ENCODE data around the gene PHF1.

PHF1 gene

DNA sequence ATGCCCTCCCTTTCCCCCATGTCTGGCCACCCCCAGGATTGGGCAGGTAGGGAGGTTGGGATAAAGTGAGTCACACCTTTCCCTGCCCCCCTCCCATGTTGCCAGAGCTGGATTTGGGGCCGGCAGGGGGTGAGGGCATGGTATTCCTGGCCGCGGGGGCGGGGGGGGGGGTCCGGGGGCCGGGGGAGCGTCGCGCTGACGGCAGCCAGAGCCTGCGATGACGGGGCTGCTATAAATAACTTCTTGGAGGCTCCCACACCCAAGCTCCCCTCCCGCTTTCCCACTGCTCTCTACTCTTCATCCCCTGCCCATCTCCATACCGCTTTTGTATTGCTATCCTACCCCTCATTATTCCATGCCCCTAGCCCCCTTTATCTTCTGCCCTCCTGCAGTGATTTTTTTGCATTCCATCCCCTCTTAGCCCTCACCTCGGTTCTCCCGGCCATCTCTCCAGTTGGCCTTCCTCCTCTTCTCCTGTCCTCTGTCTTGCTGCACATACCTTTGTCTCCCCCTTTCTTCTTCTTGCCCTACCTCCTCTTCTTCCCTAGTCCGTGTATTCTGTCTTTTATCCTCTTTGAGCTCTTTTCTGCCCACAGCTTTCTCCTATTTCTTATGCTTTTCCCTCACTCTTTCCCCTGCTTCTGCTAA lies 22.9 kb downstream of the PHF1 start:
- no peak for DNase-seq

DNA sequence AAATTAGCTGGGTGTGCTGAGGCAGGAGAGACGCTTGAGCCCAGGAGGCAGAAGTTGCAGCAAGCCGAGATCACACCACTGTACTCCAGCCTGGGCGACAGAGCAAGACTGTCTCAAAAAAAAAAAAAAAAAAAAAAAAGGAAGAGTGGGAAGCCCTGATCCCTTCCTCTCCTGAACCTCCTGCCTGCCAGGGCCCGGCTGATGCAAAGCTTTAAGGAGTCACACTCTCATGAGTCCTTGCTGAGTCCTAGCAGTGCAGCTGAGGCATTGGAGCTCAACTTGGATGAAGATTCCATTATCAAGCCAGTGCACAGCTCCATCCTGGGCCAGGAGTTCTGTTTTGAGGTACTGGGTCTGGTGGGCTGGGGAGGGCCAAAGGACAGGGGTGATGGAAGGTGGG lies 24.1 kb downstream of the PHF1 start:
- DNase-seq = no peak

DNA sequence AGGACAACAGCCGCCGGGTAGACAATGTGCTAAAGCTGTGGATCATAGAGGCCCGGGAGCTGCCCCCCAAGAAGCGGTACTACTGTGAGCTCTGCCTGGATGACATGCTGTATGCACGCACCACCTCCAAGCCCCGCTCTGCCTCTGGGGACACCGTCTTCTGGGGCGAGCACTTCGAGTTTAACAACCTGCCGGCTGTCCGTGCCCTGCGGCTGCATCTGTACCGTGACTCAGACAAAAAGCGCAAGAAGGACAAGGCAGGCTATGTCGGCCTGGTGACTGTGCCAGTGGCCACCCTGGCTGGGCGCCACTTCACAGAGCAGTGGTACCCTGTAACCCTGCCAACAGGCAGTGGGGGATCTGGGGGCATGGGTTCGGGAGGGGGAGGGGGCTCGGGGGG lies 26.9 kb downstream of the PHF1 start:
- DNase-seq = no peak

DNA sequence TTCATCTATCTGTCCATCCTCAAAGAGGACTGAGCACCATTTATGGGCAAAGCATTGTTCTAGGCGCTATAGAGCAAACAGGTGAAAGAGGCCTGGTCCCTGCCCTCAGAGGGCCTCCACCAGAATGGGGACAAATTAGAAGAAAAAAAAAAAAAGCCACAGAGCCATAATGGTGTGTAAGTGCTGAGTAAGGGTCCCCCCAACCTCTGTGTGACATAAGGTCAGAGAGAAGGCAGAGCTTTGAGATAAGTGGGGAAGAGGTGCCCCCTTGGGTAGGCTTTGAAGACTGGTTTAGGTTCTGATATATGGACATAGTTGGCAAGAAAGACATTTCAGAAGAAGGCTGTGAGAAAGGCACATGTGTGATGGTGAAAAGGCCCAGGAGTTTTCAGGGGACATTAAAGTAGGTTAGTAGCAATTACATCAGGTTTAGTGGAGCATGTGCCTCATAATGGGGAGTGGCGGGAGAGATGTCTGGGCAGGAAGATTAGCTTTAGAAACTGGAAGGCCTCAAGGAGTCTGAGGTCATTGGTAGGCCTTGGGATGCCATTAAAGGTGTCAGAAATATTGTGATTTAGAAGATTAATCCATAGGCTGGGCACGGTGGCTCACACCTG lies 28.3 kb downstream of the PHF1 start:
- no peak for DNase-seq

DNA sequence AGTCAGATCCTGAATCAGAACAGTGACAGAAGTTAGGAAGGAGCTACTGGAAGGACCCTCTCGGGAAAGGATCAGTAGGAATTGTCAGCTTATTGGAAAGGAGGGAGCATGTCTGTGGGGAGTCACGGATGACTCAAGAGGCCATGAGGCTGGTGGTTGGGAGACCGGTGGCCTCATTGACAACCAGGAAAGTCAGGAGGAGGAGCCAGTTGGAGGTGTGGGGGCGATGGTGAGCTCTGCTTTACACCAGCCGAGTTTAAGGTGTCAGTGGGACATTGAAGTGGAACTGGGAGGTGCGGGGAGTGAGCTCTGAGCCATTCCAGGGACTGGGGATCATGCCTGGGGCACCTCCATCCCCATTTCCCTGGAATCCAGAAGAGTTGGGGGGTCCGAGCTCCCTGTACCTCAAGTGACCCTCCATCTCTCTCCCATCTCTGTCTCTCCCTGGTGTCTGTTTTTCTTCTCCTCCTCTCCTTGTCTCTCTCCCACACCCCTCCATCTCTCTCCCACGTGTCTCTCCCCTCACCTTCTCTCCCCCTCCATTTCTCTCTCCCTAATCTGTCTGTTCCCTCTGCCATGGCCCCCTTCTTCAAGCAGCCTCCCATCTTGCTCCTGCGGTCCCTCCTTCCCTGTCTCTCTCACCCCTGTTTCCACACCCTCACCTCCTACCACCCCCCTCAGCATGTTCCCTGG lies 29.3 kb downstream of the PHF1 start:
- no peak for DNase-seq

DNA sequence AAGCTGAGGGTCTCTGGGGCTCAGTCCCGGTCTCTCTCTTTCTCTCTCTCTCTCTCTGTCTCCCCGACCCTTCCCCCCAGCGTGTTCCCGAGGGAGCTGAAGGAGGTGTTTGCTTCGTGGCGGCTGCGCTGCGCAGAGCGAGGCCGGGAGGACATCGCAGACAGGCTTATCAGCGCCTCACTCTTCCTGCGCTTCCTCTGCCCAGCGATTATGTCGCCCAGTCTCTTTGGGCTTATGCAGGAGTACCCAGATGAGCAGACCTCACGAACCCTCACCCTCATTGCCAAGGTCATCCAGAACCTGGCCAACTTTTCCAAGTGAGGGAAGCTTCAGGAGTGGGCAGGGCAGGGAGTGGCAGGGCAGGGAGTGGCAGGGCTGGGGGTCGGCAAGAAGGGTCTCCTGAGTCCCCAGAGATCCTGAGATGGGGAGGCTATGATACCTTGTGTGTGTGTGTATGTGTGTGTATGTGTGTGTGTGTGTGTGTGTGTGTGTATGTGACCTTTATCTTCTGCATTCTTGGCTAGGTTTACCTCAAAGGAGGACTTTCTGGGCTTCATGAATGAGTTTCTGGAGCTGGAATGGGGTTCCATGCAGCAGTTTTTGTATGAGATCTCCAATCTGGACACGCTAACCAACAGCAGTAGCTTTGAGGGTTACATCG lies 30.0 kb downstream of the PHF1 start:
- DNase-seq = no peak

DNA sequence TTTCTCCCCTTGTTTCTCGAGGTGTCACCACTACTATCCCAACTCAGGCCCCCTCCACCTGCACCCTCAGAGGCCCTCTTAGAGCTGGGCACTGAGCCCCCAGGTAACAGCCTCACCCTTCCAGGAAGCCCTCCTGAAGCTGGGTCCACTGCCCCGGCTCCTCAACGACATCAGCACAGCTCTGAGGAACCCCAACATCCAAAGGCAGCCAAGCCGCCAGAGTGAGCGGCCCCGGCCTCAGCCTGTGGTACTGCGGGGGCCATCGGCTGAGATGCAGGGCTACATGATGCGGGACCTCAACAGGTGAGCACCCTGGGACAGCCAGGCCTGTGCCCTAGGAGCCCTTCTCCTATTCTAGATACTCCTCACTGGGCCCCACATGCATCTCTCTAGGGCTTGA lies 30.6 kb downstream of the PHF1 start:
- DNase-seq = no peak

DNA sequence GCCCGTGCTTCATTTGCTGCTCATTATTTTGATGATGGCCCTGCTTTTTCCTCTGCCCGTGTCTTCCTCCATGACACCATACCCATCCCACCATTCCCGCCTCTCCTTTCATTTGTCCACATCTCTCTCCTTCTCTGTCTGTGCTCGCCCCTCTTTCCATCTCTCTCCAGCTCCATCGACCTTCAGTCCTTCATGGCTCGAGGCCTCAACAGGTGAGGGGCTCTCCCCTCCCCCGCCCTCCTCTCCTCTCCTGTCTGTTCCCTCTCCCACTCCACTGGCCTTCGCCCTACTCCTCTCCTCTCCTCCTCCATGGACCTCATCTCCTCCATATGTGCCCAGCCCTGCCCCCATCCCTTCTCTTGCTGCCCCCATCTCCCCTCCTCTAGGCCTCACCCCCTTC lies 31.5 kb downstream of the PHF1 start:
- DNase-seq = no peak

DNA sequence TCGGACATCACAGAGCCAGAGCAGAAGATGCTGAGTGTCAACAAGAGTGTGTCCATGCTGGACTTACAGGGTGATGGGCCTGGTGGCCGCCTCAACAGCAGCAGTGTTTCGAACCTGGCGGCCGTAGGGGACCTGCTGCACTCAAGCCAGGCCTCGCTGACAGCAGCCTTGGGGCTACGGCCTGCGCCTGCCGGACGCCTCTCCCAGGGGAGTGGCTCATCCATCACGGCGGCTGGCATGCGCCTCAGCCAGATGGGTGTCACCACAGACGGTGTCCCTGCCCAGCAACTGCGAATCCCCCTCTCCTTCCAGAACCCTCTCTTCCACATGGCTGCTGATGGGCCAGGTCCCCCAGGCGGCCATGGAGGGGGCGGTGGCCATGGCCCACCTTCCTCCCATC lies 32.2 kb downstream of the PHF1 start:
- no peak for DNase-seq

DNA sequence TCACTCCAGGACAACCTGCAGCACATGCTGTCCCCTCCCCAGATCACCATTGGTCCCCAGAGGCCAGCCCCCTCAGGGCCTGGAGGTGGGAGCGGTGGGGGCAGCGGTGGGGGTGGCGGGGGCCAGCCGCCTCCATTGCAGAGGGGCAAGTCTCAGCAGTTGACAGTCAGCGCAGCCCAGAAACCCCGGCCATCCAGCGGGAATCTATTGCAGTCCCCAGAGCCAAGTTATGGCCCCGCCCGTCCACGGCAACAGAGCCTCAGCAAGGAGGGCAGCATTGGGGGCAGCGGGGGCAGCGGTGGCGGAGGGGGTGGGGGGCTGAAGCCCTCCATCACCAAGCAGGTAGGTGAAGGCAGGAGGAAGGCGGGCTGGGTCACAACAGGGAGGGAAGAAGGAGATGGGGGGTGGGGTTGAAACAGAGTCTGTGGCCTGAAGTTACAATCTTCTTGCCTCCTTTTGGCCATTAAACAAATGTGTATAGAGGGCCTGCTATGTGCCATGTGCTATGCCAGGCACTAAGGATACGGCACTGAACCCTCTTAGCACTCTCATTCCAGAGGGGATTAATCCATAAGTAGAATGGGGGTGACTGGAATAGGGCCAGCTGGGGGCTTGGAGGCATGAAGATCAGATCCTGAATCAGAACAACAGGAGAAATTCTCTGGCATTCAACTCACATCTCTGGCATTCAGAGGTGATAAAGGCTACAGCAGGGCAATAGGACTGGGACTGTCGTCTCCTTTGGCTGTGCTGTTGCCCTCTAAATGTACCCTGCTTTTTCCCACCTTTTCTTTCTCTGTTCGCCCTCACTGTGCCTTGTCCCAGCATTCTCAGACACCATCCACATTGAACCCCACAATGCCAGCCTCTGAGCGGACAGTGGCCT lies 33.0 kb downstream of the PHF1 start:
- DNase-seq = no peak

DNA sequence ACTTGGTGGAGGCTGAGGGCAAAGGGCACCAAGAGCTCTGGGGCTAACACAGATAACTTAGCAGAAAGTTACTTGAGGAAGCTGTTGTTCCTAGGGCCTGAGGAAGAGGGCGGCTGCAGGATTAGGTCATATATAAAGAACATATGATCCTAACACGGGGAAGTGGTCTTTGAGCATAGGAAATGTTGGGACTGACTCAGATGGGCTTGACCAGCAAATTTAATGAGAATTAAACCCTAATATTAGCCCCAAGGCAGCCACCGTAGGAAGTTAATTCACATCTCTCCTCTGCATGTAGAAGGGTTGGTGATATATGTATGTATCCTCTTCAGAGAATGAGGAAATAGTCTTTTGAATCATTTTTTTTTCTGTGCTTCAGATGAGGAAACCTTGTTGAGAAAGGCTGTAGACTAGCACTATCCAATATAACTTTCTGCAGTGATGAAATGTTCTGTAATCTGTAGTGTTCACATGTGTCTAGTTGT lies 34.3 kb downstream of the PHF1 start:
- no peak for DNase-seq

DNA sequence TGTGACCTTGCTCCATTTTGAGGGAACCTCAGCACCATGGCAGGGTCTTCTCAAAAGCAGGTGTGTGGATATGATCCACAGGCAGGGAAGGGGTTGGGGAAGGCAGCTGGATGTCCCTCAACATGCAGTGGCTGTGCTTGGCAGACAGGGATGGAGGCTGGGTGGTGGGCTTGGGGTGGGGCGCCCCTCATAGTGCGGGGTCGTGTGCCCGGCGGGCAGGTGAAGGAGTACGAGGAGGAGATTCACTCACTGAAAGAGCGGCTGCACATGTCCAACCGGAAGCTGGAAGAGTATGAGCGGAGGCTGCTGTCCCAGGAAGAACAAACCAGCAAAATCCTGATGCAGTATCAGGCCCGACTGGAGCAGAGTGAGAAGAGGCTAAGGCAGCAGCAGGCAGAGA lies 35.5 kb downstream of the PHF1 start:
- no peak for DNase-seq

DNA sequence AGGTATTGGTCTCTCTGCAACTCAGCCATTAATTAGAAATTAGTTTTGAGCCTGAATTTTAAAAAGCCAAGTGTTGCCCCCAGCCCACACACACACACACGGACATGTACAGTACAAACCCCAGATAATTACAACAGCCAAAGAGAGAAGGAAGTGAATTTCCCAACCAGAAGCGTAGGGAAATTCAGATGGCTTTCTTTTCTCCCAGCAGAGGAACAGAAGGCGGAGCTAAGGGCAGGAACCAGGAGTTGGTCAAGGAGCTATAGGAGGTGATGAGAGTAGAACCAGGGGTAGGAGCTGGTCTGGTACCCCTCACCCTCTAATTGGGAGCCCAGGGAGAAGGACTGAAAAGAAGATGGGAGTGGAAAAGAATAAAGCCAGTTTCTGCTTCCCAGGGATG lies 39.6 kb downstream of the PHF1 start:
- no peak for DNase-seq

DNA sequence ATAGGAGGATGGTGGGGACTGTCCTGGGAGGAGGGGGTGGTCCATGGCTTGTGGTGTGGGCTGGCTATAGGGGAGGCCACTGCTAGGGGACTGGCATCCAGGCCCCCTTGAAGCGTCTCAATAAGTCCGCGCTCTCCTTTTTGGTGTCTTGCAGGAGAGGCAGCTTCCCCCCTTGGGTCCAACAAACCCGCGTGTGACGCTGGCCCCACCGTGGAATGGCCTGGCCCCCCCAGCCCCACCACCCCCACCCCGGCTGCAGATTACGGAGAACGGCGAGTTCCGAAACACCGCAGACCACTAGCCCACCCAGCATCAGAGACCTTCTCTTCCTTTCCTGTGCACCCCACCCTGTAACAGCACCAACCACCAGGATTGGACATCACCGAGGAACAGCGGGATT lies 40.8 kb downstream of the PHF1 start:
- DNase-seq = no peak

DNA sequence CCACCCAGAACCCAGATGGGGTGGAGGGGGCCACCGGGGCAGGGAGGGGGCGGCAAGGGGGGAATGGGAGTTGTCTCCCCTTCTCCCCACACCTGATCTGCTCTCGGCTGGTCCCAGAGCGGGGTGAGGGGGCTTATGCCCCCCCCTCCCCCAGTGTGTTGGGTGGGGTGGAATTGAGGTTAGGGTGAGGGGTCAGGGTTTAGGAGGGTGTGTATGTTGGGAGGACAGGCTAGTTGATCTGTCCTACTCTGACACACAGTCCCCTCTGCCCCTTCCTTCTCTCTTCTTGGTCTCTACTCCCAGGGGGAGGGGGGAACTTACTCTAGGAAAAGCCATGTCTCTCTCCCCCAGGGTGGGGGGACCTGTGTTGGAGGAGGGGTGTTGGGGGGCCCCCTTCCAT lies 41.7 kb downstream of the PHF1 start:
- no peak for DNase-seq

DNA sequence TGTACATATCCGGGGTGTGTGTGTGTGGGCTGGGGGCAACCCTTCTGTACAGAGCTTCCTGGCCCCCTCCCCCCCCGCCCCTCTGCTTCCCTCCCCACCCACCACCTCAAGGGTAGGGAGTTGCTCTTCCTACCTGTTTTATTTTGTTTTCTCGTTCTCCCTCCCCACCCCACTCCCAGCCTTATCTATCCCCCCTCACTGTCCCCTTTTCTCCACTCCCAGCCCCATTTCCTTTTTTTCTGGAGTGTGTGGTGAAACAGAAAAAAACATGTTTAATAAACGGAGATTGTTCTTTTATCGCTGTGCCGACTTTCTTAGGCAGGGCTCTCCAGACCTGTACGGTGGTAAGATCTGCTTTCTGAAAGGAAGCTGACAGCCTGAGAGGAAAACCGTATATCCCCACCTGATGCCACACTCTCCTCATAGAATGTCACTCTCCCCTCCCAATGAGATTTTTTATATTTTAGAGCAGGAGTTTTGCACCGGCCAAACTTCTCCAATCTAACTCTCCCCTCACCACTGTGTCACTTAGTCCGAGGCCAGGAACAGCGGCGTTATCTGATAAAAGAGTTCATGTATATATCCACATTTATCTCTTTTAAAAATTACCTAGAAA lies 42.7 kb downstream of the PHF1 start:
- no peak for DNase-seq

DNA sequence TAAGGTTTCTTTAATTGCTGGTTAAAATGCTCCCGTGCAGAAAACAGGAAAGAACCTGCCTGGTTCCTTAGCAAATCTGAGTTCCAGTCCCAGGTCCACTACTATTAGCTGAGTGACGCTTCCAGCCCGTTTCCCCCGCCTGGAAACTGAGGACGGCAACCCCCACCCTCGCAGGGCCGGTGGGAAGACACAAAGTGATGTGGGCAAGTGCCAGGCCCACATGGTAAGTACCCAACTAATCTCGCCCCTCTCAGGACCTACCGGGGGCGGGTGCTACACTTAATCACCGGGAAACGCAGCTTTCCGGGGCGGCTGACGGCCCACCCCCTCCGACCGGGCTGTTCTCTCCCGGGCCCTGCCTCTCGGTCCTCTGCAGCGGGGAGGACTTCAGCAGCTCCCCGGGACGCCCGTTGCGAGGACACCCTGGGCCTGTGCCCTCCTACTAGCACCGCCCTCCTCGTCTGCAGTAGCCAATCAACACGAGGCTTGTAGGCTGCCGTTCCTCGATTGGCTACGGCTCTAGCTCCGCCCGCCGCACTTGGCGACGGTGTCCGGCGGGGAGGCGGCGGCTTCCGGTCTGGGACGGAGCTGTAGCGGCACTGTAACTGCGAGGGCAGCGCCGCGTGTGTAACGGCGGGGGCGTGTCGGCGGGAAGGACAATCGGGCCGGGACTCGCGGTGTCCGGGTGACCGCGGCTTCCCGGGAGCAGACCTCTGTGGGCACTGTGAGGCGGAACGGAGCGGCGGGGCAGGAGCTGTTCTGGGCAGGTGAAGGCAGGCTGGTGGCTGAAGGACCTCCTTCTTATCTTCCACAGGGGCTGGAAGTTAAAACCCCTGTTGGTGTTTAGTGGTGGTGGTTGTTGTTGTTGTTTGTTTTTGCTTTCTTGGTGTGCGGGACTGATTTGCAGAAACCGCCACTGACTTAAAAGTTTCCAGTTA lies 43.5 kb downstream of the PHF1 start, which contains the start of gene ZBTB9:
Gene ZBTB9, plus strand, starts transcription at position 568 of the 938 bp plus-strand sequence. CDS start 525 bp downstream, outside the sequence.
- DNase-seq = peak; percentile 90

DNA sequence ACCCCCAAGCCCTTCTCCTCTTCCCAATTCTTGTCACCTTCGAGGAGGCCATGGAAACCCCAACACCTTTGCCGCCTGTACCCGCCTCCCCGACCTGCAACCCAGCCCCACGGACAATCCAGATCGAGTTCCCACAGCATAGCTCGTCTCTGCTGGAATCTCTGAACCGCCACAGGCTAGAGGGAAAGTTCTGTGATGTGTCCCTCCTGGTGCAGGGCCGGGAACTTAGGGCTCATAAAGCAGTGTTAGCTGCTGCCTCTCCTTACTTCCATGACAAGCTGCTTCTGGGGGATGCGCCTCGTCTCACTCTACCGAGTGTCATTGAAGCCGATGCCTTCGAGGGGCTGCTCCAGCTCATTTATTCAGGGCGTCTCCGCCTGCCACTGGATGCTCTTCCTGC lies 44.2 kb downstream of the PHF1 start:
- DNase-seq = no peak

DNA sequence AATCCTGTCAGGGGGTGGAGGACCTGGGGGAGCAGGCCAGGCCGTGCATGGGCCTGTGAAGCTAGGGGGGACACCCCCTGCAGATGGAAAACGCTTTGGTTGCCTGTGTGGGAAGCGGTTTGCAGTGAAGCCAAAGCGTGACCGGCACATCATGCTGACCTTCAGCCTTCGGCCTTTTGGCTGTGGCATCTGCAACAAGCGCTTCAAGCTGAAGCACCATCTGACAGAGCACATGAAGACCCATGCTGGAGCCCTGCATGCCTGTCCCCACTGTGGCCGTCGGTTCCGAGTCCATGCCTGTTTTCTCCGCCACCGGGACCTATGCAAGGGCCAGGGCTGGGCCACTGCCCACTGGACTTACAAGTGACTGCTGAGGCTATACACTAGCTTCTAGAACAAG lies 45.3 kb downstream of the PHF1 start:
- DNase-seq = no peak

DNA sequence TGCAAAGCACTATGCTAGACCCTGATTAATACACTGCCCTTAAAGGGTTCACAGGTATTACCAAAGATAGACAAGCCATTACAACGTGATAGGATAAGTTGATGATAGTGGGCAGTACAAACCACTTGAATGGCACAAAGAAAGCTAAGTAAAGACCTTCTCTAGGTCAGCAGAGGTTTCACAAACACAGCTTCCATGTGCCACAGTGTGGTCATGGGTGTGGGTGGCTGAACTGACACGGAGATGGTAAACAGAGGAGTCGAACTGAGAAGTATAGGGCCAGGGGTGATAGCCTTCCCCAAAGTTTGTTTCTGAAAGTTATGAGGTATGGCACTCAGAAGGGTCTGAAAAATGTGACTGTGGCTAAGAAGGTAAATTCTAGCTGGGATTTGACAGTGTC lies 47.9 kb downstream of the PHF1 start:
- DNase-seq = no peak

DNA sequence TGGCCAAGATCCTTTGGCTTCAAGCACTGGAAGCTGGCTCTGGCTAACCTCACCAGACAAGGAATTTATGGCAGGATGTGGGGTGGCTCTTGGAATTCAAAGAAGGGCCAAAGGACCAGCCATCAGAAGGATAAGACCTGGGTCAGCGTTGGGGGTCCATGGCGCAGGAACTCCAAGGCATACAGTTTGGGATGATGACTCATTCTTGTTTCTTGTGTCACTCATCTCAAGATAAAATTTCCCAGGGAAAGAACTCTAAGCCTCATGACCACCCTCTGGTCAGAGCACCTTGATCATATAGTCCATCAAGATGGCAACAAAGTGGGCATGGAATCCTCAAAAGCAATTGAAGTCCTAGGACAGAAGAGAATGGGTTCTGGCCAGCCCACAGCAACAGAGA lies 48.4 kb downstream of the PHF1 start:
- DNase-seq = no peak

All from NCI-H1092 (cell line).